SH-SY5Y (cell line): ENCODE measurements around the gene KCNK2.

Experiments
- GATA2 ChIP-seq: IDR thresholded peaks from 2 replicates; pipeline ENCODE4 v1.6.1; 2011; ENCODE audit warnings: mild to moderate bottlenecking, low read depth, low read length
- GATA3 ChIP-seq: IDR thresholded peaks from 2 replicates; pipeline ENCODE4 v1.6.1; 2011; ENCODE audit warnings: low read depth, mild to moderate bottlenecking, low read length, moderate library complexity

DNA sequence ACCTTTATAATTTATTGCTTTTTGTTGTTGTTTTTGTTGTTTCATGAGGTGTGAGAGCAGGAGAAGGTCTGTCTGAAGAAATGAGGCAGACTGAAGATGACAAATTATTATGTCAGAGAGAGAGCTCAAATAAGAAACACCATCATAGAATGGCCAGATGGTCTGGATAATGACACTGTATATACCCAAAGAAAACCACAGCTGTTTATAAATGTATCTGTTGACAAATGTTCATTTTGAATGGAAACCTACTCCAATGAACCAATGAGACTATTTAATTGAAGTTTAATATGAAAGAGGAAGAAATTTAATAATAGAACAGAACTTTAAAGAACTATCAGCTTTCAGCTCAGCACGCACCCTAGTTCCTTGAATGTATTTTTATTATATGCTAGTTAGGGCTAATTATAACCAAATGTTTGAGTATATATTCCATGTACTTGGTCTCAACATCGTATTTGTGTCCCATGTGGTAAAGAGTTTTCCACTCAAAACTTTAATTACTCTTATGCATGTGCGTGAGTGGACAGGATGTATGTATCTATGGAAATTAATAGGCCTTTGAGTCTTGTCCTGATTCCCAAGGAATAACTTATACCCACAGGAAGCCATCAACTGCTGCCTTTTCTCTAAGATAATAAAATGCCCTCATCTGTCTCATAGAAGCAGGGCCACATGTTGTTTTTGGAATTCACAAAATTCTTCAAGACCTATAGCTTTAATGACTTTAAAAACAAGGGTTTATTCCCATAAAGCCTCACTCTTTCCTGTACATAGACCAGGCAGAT lies 202.7 kb downstream of the KCNK2 start:
- TF ChIP-seq GATA2 (no peak), GATA3 (no peak)
